GM21825 (cell line): ENCODE results near the gene PRXL2A.
"Not testable (repeated sequence)": the region's sequence is repeated elsewhere in the genome, so short reads cannot be mapped to it uniquely, and the experiment has no call there.

Experiments
- ATAC-seq: cut with Tn5 transposase; IDR thresholded peaks from one replicate; pipeline ENCODE4 v1.9.1; 2021; ENCODE audit warnings: mild to moderate bottlenecking, moderate library complexity; ENCODE audit not compliant: unreplicated experiment

The PRXL2A gene

DNA sequence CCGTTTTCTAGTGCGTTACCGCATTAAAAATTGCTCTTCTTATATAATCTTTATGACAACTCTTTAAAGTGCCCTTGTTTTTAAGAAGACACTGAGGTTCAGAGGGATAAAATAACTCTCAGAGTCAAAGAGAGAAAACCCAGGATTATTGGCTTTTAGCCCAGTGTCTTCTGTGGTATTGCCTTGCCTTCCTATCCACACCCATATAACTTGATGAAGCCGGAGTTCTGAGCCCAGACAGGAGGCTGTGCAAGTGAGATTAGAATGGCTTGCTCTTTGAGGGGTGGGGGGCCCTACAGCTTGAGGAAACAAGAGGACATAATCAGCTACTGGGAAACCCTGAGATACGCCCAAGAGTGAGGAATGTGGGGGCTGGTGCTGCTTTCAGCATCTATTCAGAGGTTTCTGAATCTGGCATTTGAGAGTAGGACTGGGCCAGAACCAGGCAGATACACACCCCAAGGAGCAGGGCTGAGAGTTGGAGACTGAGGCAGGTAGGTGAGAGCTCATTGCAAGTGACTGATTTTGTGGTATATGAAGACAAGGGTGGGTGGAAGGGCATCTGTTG lies 2.3 kb downstream of the PRXL2A start:
- ATAC-seq = no peak

DNA sequence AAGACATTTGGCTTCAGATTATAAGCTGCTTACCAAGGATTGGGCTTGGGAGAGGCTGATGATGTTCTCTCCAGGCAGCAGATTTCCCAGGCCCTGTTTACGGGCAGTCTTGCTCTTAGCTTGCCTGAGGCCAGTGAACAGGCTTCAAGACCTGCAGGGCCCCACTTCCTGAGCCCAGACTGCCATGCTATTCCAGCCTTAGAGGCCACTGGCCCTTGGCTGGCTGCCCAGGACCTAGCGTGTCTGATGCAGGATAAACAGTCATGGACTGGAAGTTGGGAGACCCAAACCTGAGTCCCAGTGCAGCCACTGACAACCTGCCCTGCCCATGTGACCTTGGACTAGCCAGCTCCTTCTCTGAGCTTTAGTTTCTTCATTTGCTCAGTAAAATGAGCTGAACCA lies 2.9 kb downstream of the PRXL2A start:
- no peak for ATAC-seq

DNA sequence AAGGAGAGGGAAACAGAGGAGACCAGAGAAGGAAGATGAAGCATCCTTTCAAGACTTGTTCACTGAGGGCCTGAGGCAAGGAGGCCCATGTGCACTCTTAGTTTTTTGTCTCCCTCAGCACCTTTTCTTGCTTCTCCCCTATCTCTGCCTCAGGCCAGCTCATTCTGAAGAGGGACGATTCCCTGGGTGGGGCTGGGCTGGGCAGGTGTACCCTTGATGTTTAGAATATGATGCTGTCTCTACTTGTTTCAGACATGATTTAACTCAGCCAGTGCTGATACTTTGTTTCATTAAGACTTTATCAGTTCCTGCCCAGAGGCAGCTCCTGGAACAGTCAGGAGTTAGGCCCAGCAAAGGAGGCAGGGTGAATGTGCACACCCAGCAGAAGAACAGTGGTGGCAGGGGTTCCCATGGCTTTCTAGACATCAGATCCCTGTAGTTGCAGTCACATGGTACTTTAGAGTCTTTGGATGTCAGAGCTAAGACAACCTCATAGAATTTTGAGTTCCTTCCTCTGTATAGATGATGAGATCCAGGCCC lies 3.4 kb downstream of the PRXL2A start:
- ATAC-seq = no peak

DNA sequence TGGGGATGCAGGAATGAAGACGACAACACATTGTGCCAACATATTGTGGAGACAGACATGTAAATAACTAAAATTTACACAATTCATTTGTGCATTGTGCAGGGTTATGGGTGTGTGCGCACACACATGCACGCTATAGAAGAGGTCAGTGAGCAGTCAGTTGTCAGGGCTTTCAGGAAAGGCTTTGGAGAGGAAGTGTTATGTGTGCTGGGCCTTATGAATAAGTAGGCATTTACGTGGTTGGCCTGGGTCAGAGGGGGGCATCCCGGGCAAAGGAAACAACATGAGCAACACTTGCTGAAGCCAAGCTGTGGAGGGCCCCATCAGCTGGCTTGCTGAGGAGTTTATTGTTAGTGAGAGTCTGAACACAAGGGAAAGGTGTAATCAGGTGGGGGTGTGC lies 4.1 kb downstream of the PRXL2A start:
- ATAC-seq = no peak

DNA sequence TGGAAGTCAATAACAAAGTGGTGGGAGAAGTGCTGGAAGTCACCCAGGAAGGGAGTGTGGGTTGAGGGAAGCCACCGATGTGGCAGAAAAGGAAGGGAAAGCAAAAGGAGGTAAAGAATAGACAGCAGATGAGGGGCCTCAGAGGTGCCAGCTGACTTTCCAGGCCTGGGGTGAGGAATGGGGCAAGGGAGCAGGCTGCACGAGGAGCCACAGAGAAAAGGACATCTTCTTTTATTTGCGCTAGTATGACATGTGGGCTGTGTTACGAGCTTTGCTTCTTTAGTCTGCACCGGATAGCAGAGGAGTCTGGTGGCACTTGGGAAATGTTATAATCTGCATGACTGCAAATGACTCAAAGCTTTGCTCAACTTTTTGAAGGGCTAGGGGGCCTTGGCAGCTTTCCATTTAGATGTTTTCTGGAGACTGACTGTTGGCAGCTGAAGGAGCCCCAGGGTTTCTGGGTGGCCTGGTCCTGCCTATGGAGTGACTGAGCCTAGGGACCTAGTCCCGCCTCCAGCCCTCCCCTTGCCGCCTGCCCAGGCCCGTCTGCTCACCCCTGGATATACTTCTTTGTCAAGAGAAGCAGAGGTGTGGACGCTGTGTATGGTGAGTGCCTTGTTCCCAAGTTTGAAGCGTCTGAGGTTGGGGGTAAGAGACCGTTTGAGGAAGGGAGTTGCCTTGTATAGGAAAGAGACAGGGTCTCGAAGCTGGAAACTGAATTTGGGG lies 5.1 kb downstream of the PRXL2A start:
- no peak for ATAC-seq

- no peak for ATAC-seq
Observed at GRCh38 chr10:80414142-80414895, 6.0 kb downstream of the PRXL2A start.

GRCh38 chr10:80415734-80416478 lies 7.6 kb downstream of the PRXL2A start:
- no peak for ATAC-seq

- no peak for ATAC-seq
Observed at GRCh38 chr10:80416479-80417098, 8.2 kb downstream of the PRXL2A start.

- ATAC-seq = not testable (repeated sequence)
Observed at GRCh38 chr10:80417256-80417655, 8.9 kb downstream of the PRXL2A start.

- peak; percentile 22 for ATAC-seq
Observed at GRCh38 chr10:80421050-80421706, 12.8 kb downstream of the PRXL2A start.

- ATAC-seq = peak; percentile 89
Observed at GRCh38 chr10:80421707-80422536, 13.6 kb downstream of the PRXL2A start.

- ATAC-seq = no peak
Observed at GRCh38 chr10:80425901-80426300, 17.6 kb downstream of the PRXL2A start.

- no peak for ATAC-seq
Observed at GRCh38 chr10:80427541-80427940, 19.2 kb downstream of the PRXL2A start.

DNA sequence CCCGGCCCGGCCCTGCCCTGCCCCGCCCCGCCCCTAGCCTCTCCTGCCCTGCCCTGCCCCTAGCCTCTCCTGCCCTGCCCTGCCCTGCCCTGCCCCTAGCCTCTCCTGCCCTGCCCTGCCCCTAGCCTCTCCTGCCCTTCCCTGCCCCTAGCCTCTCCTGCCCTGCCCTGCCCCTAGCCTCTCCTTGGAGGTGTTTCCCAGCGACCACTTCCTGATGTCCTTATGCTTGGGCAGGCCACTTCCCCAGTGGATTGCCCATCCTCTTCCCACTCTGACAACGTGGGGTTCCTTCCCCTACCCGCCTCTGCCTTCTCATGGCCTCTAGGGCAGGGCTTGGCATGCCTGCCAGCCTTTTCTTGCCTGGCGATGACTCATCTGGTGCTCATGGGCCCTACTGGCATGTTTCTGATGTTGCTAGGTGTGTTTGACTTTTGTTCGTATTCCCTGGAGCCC lies 21.2 kb downstream of the PRXL2A start:
- no peak for ATAC-seq

- ATAC-seq = no peak
Observed at GRCh38 chr10:80433134-80433533, 24.8 kb downstream of the PRXL2A start.

GRCh38 chr10:80436446-80437098 lies 28.2 kb downstream of the PRXL2A start:
- no peak for ATAC-seq

GRCh38 chr10:80437227-80437626 lies 28.9 kb downstream of the PRXL2A start:
- no peak for ATAC-seq

DNA sequence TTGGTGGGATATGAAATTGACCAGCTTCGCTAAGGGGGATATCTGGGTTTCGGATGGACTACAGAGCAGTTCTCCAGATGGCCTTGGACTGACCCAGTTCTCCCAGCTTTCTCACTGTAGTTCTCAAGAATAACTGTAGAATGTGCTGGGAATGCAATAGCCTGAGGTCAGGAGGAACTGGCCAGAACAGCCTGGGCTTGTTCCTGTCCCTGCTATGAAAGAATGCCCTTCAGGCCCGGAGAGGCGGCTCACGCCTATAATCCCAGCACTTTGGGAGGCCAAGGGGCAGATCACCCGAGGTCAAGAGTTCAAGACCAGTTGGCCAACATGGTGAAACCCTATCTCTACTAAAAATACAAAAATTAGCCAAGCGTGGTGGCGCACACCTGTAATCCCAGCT lies 33.5 kb downstream of the PRXL2A start:
- ATAC-seq = no peak

GRCh38 chr10:80442879-80443278 lies 34.5 kb downstream of the PRXL2A start:
- ATAC-seq = no peak
